ENCODE data around the gene ARHGEF28. TPM values are rescaled to one million over a fixed set of nuclear protein-coding genes. Genes with fewer than 3 reads are reported as not detected.

Gene ARHGEF28
- total and polyA plus RNA-seq, 10 of the 15 experiments (the other 5 are each of a cell fraction or from before 2014, with no cell fraction given), result 0.10 to 0.72 (median 0.22) TPM; not detected in 2

- SMC1A ChIA-PET (ENCODE audit: uncharacterized antibody, unreplicated experiment), result no interaction called here
- Histone ChIP-seq H3K9me3 (replicated peaks; ENCODE audit: control insufficient read depth, insufficient read depth, low read length) (no peaks in the 10 kb centered on the region; the same call in 2 of the 3 replicates), H3K4me3 (no peak overlapping the region), H3K27me3 (replicated peaks in 1 of 2; ENCODE audit: control insufficient read depth in 2 of 2, insufficient read depth in 2 of 2, low read length in 1 of 2) (no peaks in the 10 kb centered on the region), H3K36me3 (ENCODE audit: control insufficient read depth in 2 of 2, insufficient read depth in 2 of 2, low read length in 1 of 2) (no peaks in the 10 kb centered on the region), H3K4me1 (ENCODE audit: control insufficient read depth, insufficient read depth, low read length) (no peaks in the 10 kb centered on the region), H3K27ac (ENCODE audit: control insufficient read depth, insufficient read depth) (no peak overlapping the region), H2AFZ (ENCODE audit: control insufficient read depth, low read depth, low read length) (no peak overlapping the region), H4K20me1 (ENCODE audit: control insufficient read depth, insufficient read depth) (no peaks in the 10 kb centered on the region), H3K4me2 (ENCODE audit: control insufficient read depth, insufficient read depth) (no peak overlapping the region), H3K79me2 (ENCODE audit: control insufficient read depth, insufficient read depth, low read length) (no peaks in the 10 kb centered on the region), H3K9ac (ENCODE audit: control insufficient read depth, insufficient read depth, low read length) (no peak overlapping the region)
- no TSS peak for BruUV-seq (replicated peaks)
- no peak for ATAC-seq
- DNase-seq (ENCODE audit: low read depth, low spot score), result no peak
- no peak for FAIRE-seq
- in situ Hi-C loops (cut with MboI), result no loop called here
- RAD21 ChIA-PET (ENCODE audit: unreplicated experiment), result no interaction called here
- no peak for TF ChIP-seq WRNIP1 (IDR thresholded peaks at IDR 0.05; ENCODE audit: borderline replicate concordance, low read depth, low read length)
- TF ChIP-seq HCFC1 (IDR thresholded peaks at IDR 0.05; ENCODE audit: low read length), result no peak
- no peak for TF ChIP-seq HDAC6 (IDR thresholded peaks at IDR 0.05; ENCODE audit: unreplicated experiment)
- no peak for TF ChIP-seq NFYB (IDR thresholded peaks at IDR 0.05; ENCODE audit: insufficient read depth, low read depth, low read length)
- TF ChIP-seq POLR2A (IDR thresholded peaks at IDR 0.05; ENCODE audit: low read depth, low read length), result no peak
- no peak for TF ChIP-seq EP300 (IDR thresholded peaks at IDR 0.05; ENCODE audit: borderline replicate concordance in 1 of 2, control insufficient read depth in 1 of 2, low read depth in 2 of 2, low read length in 2 of 2)
- CTCF ChIA-PET, result no interaction called here
- WGBS (ENCODE audit: insufficient coverage, insufficient replicate concordance, low lambda C conversion rate, missing lambda C conversion rate), result 39% methylated on average over 8 of the region's 8 CpGs
- intact Hi-C loops (cut with micrococcal nuclease; ENCODE audit: unreplicated experiment), result no loop called here
- POLR2A ChIA-PET, result no interaction called here
Measured at GRCh38 chr5:73962801-73963425, 336.9 kb downstream of the ARHGEF28 start.

GRCh38 chr5:73964352-73964865 lies 338.4 kb downstream of the ARHGEF28 start:
- WGBS (ENCODE audit: insufficient coverage, insufficient replicate concordance, low lambda C conversion rate, missing lambda C conversion rate), result 26% methylated on average over 3 of the region's 3 CpGs
- Histone ChIP-seq H3K4me3 (no peak overlapping the region), H3K27ac (ENCODE audit: control insufficient read depth, insufficient read depth) (no peak overlapping the region), H3K9ac (ENCODE audit: control insufficient read depth, insufficient read depth, low read length) (no peak overlapping the region), H4K20me1 (ENCODE audit: control insufficient read depth, insufficient read depth) (no peaks in the 10 kb centered on the region), H3K4me1 (ENCODE audit: control insufficient read depth, insufficient read depth, low read length) (no peaks in the 10 kb centered on the region), H2AFZ (ENCODE audit: control insufficient read depth, low read depth, low read length) (no peak overlapping the region), H3K79me2 (ENCODE audit: control insufficient read depth, insufficient read depth, low read length) (no peaks in the 10 kb centered on the region), H3K36me3 (ENCODE audit: control insufficient read depth in 2 of 2, insufficient read depth in 2 of 2, low read length in 1 of 2) (no peaks in the 10 kb centered on the region), H3K9me3 (replicated peaks; ENCODE audit: control insufficient read depth, insufficient read depth, low read length) (no peaks in the 10 kb centered on the region; the same call in 2 of the 3 replicates), H3K4me2 (ENCODE audit: control insufficient read depth, insufficient read depth) (no peak overlapping the region), H3K27me3 (replicated peaks in 1 of 2; ENCODE audit: control insufficient read depth in 2 of 2, insufficient read depth in 2 of 2, low read length in 1 of 2) (no peaks in the 10 kb centered on the region)
- in situ Hi-C loops (cut with MboI) (no loop called here), intact Hi-C loops (cut with micrococcal nuclease; ENCODE audit: unreplicated experiment) (no loop called here)
- POLR2A ChIA-PET, result no interaction called here
- ATAC-seq, result no peak
- RAD21 ChIA-PET (ENCODE audit: unreplicated experiment), result no interaction called here
- CTCF ChIA-PET, result no interaction called here
- no peak for DNase-seq (ENCODE audit: low read depth, low spot score)
- no TSS peak for BruUV-seq (replicated peaks)
- FAIRE-seq, result no peak
- SMC1A ChIA-PET (ENCODE audit: uncharacterized antibody, unreplicated experiment), result no interaction called here
- TF ChIP-seq IRF5 (IDR thresholded peaks at IDR 0.05; ENCODE audit: borderline replicate concordance), result no peak
- no peak for TF ChIP-seq KDM1A (IDR thresholded peaks at IDR 0.05; ENCODE audit: borderline replicate concordance)
- no peak for TF ChIP-seq LARP7 (IDR thresholded peaks at IDR 0.05)
- TF ChIP-seq RBBP5 (conservative IDR thresholded peaks at IDR 0.05), result no peak
- TF ChIP-seq RCOR1 (conservative IDR thresholded peaks at IDR 0.05; ENCODE audit: low read depth, low read length), result no peak
- TF ChIP-seq ZNF622 (IDR thresholded peaks at IDR 0.05), result no peak
- no peak for TF ChIP-seq NFXL1 (IDR thresholded peaks at IDR 0.05; ENCODE audit: borderline replicate concordance)
- TF ChIP-seq MEF2B (IDR thresholded peaks at IDR 0.05; ENCODE audit: partially characterized antibody, poor library complexity, severe bottlenecking), result no peak
- no peak for TF ChIP-seq KLF5 (IDR thresholded peaks at IDR 0.05; ENCODE audit: partially characterized antibody)
- no peak for TF ChIP-seq HDGF (IDR thresholded peaks at IDR 0.05)
- TF ChIP-seq CREB1 (IDR thresholded peaks at IDR 0.05; ENCODE audit: low read depth), result no peak
- TF ChIP-seq STAT3 (IDR thresholded peaks at IDR 0.05; ENCODE audit: low read depth, low read length), result no peak
- TF ChIP-seq TBL1XR1 (IDR thresholded peaks at IDR 0.05; ENCODE audit: low read depth, low read length), result no peak
- no peak for TF ChIP-seq CHD2 (IDR thresholded peaks at IDR 0.05; ENCODE audit: borderline replicate concordance, low read depth, low read length)
- TF ChIP-seq DPF2 (IDR thresholded peaks at IDR 0.05), result no peak

Data from GM12878 (cell line).